HepG2 (cell line): ENCODE measurements around the gene RDH13. TPM values are rescaled to one million over a fixed set of nuclear protein-coding genes. Genes with fewer than 3 reads are reported as not detected.

Experiments
- ATAC-seq: fragments of 200-7000 bp; cut with Tn5 transposase; 3 replicates; pipeline ENCODE4 v1.9.1; 2020; ENCODE audit warnings: mild to moderate bottlenecking, moderate library complexity
- BruUV-seq: library from RNA; stranded (reverse); fragments of 400-500 nt; replicated peaks from 2 replicates; lab custom pipeline; 2021; lab: Mats Ljungman, UMichigan
- CTCF ChIA-PET: fragments of 300-600 bp; formaldehyde crosslinking; extraction: SDS; loops from one replicate; lab custom pipeline; 2021; ENCODE audit warnings: low total read pairs, inconsistent platforms, low intra/inter-chr PET ratio; lab: Yijun Ruan, JAX
- POLR2A ChIA-PET: fragments of 350-600 bp; sonication (Branson Sonifier 250); formaldehyde crosslinking; loops from one replicate; lab custom pipeline; 2020; ENCODE audit warnings: antibody characterized with exemption, inconsistent platforms; lab: Yijun Ruan, JAX
- DNase-seq: peaks from one replicate; pipeline ENCODE4 v3.0.0-alpha.2; 2015; ENCODE audit warnings: low spot score
- FAIRE-seq: peaks from 3 replicates; lab custom pipeline; 2011; peaks lifted over from hg19 to GRCh38; lab: Jason Lieb, UNC
- H2AFZ ChIP-seq: one replicate; pipeline ENCODE4 v1.6.1; 2011; ENCODE audit warnings: low read length, inconsistent platforms
- H3K27ac ChIP-seq: fragments of 300-600 bp; 3 replicates; pipeline ENCODE4 v1.8.0; 2011; ENCODE audit warnings: mixed run types, mild to moderate bottlenecking, mixed read lengths, low read length, inconsistent platforms; ENCODE audit not compliant: insufficient read depth; ENCODE audit errors: extremely low read length
- H3K27me3 ChIP-seq, 2 experiments: fragments of 200-600 bp in 1 of 2; 2 replicates in 1 of 2; 3 replicates in 1 of 2; pipeline versions ENCODE4 v1.6.0 to v1.8.0; 2011; ENCODE audit warnings: low read length in 2 of 2, mild to moderate bottlenecking in 2 of 2, moderate library complexity in 2 of 2, inconsistent platforms in 1 of 2; ENCODE audit not compliant: insufficient read depth in 2 of 2, control insufficient read depth in 1 of 2
- H3K36me3 ChIP-seq, 2 experiments: fragments of 200-600 bp in 1 of 2; replicated peaks in 1 of 2; 2 replicates in 1 of 2; 3 replicates in 1 of 2; pipeline versions ENCODE4 v1.5.1 to v1.8.0; 2011; ENCODE audit warnings: low read length in 2 of 2, inconsistent platforms in 1 of 2; ENCODE audit not compliant: insufficient read depth in 2 of 2, control insufficient read depth in 1 of 2
- H3K4me1 ChIP-seq: 2 replicates; pipeline ENCODE4 v1.5.1; 2012; ENCODE audit warnings: low read length, inconsistent platforms; ENCODE audit not compliant: insufficient read depth
- H3K4me2 ChIP-seq: 2 replicates; pipeline ENCODE4 v1.6.0; 2011; ENCODE audit warnings: low read depth, low read length, inconsistent platforms
- H3K4me3 ChIP-seq, 3 experiments: fragments of 200-600 bp in 1 of 3; sonication (generic), shearing (Covaris generic) in 1 of 3; replicated peaks in 1 of 3; 2 replicates each; pipeline ENCODE4 v1.5.1; 2011 to 2016; ENCODE audit warnings: low read length in 3 of 3, inconsistent platforms in 2 of 3, low read depth in 2 of 3, mild to moderate bottlenecking in 2 of 3, control low read depth in 1 of 3, mixed read lengths in 1 of 3; ENCODE audit not compliant: insufficient read depth in 1 of 3
- H3K79me2 ChIP-seq: one replicate; pipeline ENCODE4 v1.6.1; 2011; ENCODE audit warnings: low read length, inconsistent platforms; ENCODE audit not compliant: insufficient read depth
- H3K9ac ChIP-seq: 2 replicates; pipeline ENCODE4 v1.6.0; 2011; ENCODE audit warnings: mild to moderate bottlenecking, low read depth, low read length, inconsistent platforms; ENCODE audit not compliant: insufficient read depth
- H3K9me3 ChIP-seq: 2 replicates; pipeline ENCODE4 v1.5.1; 2012; ENCODE audit warnings: mild to moderate bottlenecking, low read length
- H4K20me1 ChIP-seq: 2 replicates; pipeline ENCODE4 v1.6.0; 2011; ENCODE audit warnings: inconsistent platforms, mild to moderate bottlenecking, low read length, moderate library complexity; ENCODE audit not compliant: insufficient read depth
- ADNP ChIP-seq: sonication (generic); formaldehyde crosslinking; IDR thresholded peaks from 2 replicates; pipeline ENCODE4 v1.4.0; 2020; ENCODE audit warnings: missing genetic modification reagents
- FOXJ3 ChIP-seq: sonication (generic); formaldehyde crosslinking; IDR thresholded peaks from 2 replicates; pipeline ENCODE4 v1.4.0; 2020; ENCODE audit warnings: missing genetic modification reagents, mild to moderate bottlenecking, borderline replicate concordance
- HMG20B ChIP-seq: conservative IDR thresholded peaks from 2 replicates; pipeline ENCODE4 v1.6.1; 2016; ENCODE audit warnings: missing genetic modification reagents, missing compliant biosample characterization
- MAFF ChIP-seq: IDR thresholded peaks from 2 replicates; pipeline ENCODE4 v1.6.1; 2011; ENCODE audit warnings: low read depth, low read length, improper control_type of control experiment
- SNAPC2 ChIP-seq: sonication (generic); formaldehyde crosslinking; IDR thresholded peaks from 2 replicates; pipeline ENCODE4 v1.8.1; 2022; ENCODE audit warnings: mild to moderate bottlenecking, missing genetic modification reagents
- STAG1 ChIP-seq: sonication (generic); formaldehyde crosslinking; IDR thresholded peaks from 2 replicates; pipeline ENCODE4 v1.4.0; 2020; ENCODE audit warnings: missing genetic modification reagents
- WGBS: methylation state at CpG from one replicate; pipeline ENCODE4 v1.1.6; 2017; ENCODE audit warnings: low lambda C conversion rate; 5-methylcytosine and 5-hydroxymethylcytosine counted together
- in situ Hi-C: cut with HindIII; loops from 2 replicates; pipeline ENCODE4 v1.10.0; 2017; ENCODE audit warnings: low pct_unique_long_range_greater_than_20kb; ENCODE audit not compliant: extremely low pct_ligation_motif_present
- intact Hi-C: fragments of 100-400 bp; cut with micrococcal nuclease; formaldehyde crosslinking; loops from one replicate; pipeline ENCODE4 v1.10.0; 2022; ENCODE audit not compliant: unreplicated experiment
- polyA plus RNA-seq, 8 experiments: library from polyadenylated mRNA; depleted of rRNA in 3 of 8; stranded (reverse) in 7 of 8; unstranded in 1 of 8; fragments of >200 nt; fragmentation: Illumina TruSeq in 4 of 8; extraction: Trizol in 4 of 8; gene quantifications; 2 replicates each; pipeline versions ENCODE4 v1.2.1 to v1.2.3, GENCODE V29; 2011 to 2016; ENCODE audit warnings: low read depth in 4 of 8, missing spikeins in 1 of 8, mixed read lengths in 1 of 8; ENCODE audit not compliant: insufficient read depth in 1 of 8
- total RNA-seq, 5 experiments: library from RNA; depleted of rRNA; stranded (reverse); fragments of >200 nt; fragmentation: Illumina TruSeq; extraction: Trizol; gene quantifications; 2 replicates each; pipeline ENCODE4 v1.2.3, GENCODE V29; 2016; ENCODE audit warnings: low read depth in 1 of 5
- TF ChIP-seq, protein P1 (sequence below): sonication (generic); formaldehyde crosslinking; IDR thresholded peaks from 2 replicates; pipeline ENCODE4 v1.5.1; 2020; ENCODE audit warnings: mild to moderate bottlenecking, missing genetic modification reagents, moderate library complexity
- TF ChIP-seq, protein P2 (sequence below): sonication (generic); formaldehyde crosslinking; IDR thresholded peaks from 2 replicates; pipeline ENCODE4 v1.8.1; 2022; ENCODE audit warnings: mild to moderate bottlenecking, missing genetic modification reagents
- TF ChIP-seq, protein P3 (sequence below): IDR thresholded peaks from 2 replicates; pipeline ENCODE4 v1.6.1; 2016; ENCODE audit warnings: low read depth, control low read depth
- TF ChIP-seq, protein P4 (sequence below): sonication (generic); formaldehyde crosslinking; IDR thresholded peaks from 2 replicates; pipeline ENCODE4 v1.4.0; 2020; ENCODE audit warnings: missing genetic modification reagents

RDH13 gene
- total and polyA plus RNA-seq, 2 of the 13 experiments (the other 11 are each of a cell fraction or from before 2014, with no cell fraction given), result 13.4 to 21.5 TPM

DNA sequence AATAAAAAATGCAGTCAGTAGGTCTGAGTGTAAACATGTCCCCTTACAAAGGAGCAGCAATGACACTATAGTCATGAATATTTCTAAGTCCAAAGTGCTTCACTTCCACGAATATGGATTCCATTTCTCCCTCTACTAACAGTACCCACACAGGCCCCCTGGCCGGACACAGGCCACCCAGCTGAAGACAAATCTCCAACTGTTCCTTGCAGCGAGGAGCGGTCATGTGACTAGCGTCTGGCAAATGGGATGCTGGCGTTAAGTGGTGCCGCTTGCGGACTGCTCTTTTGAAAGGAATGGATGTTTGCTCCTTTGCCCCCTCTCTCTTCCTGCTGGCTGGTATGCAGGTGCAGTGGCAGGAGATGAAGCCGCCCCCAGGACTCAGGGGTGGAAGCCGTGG, 38.3 kb upstream of the RDH13 start:
- no peak for ATAC-seq
- ChIA-PET CTCF (no interaction called here), POLR2A (no interaction called here)
- WGBS, result 88% methylated on average over 10 of the region's 10 CpGs
- DNase-seq, result no peak
- H3K9me3 ChIP-seq, result no peaks in the 10 kb centered on the region
- no TSS peak for BruUV-seq
- no peak overlapping the region for H3K4me2 ChIP-seq
- intact Hi-C loops, result no loop called here
- H2AFZ ChIP-seq, result no peak overlapping the region
- in situ Hi-C loops, result no loop called here
- no peaks in the 10 kb centered on the region for H3K79me2 ChIP-seq
- no peaks in the 10 kb centered on the region for H3K27me3 ChIP-seq
- TF ChIP-seq ADNP (CRISPR knock-in tag) (no peak), SNAPC2 (no peak)
- no peak overlapping the region for H3K4me3 ChIP-seq
- no peak for FAIRE-seq
- no peak overlapping the region for H3K27ac ChIP-seq
- peaks cover 0 to 4% of the 10 kb centered on the region in 2 experiments; a peak in 2 of 5 replicates for H3K36me3 ChIP-seq
- H4K20me1 ChIP-seq, result 0 out of 2 replicates have a peak, but pooled peaks cover 2% of the 10 kb centered on the region
- H3K9ac ChIP-seq, result no peak overlapping the region
- H3K4me1 ChIP-seq, result peaks cover 16% of the 10 kb centered on the region

DNA sequence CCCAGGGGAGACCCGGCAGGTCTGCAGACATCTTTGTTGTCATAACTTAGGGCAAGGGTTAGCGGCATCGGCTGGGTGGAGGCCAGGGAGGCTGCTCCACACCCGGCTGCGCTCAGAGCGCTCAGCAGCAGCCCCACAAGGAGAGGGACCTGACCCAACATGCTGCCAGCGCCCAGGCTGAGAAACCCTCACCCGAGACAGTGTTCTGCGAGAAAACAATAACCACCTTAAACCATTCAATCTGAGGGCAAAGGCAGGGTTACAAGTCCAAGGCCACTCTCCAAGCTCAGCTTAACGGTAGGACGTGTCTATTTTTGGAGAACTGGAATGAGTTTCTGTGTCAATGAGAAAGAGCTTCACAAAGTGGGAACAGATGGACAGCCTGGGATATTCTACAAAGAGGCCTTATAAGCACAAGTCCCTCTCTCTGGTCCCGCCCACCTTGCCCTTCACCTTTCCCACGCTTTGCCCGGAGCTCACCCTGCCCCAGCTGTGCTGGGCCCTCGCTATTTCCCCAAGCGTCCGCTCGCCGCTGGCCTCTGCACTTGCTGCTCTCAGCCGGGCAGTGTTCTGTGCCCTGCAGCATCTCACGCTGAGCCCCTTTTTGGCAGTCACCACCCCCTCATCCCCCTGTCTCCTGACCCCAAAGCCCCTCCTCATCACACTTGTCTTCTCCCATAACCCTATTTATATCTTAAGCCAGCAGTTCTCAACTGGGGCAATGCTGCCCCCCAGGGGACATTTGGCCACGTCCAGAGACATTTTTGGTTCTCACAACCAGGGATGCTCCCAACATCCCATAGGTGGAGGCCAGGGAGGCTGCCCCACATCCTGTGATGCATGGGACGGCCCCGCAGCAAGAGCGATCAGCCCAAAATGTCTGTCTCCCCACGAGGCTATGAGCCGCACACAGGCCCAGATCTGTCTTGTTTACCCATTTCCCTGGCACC, 36.9 kb upstream of the RDH13 start:
- Histone ChIP-seq H3K27ac (no peak overlapping the region), H3K36me3 (peaks cover under 1 to 13% of the 10 kb centered on the region in 2 experiments; a peak in 4 of 5 replicates), H3K4me3 (no peak overlapping the region), H2AFZ (no peak overlapping the region), H3K79me2 (no peaks in the 10 kb centered on the region), H3K9ac (no peak overlapping the region), H3K9me3 (no peaks in the 10 kb centered on the region), H3K4me1 (peaks cover 16% of the 10 kb centered on the region), H4K20me1 (0 out of 2 replicates have a peak, but pooled peaks cover 2% of the 10 kb centered on the region), H3K4me2 (no peak overlapping the region), H3K27me3 (no peaks in the 10 kb centered on the region)
- in situ Hi-C loops (no loop called here), intact Hi-C loops (no loop called here)
- BruUV-seq, result no TSS peak
- DNase-seq (no peak), FAIRE-seq (no peak), ATAC-seq (peak; percentile 27)
- CTCF ChIA-PET, result interaction anchor here (1.0 kb wide), 1 partner anchor 11 kb away, joined by 5 read pairs; no protein-coding TSS in a partner anchor
- WGBS, result 75% methylated on average over 21 of the region's 27 CpGs
- POLR2A ChIA-PET, result no interaction called here
- TF ChIP-seq STAG1 (CRISPR knock-in tag) (peak; percentile 27; the same call in 1 of the 2 replicates), FOXJ3 (CRISPR knock-in tag) (no peak), HMG20B (CRISPR knock-in tag) (no peak), MAFF (no peak)
- TF ChIP-seq, protein P1, sequence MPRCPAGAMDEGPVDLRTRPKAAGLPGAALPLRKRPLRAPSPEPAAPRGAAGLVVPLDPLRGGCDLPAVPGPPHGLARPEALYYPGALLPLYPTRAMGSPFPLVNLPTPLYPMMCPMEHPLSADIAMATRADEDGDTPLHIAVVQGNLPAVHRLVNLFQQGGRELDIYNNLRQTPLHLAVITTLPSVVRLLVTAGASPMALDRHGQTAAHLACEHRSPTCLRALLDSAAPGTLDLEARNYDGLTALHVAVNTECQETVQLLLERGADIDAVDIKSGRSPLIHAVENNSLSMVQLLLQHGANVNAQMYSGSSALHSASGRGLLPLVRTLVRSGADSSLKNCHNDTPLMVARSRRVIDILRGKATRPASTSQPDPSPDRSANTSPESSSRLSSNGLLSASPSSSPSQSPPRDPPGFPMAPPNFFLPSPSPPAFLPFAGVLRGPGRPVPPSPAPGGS (CRISPR knock-in tag), result no peak
- TF ChIP-seq, protein P2, sequence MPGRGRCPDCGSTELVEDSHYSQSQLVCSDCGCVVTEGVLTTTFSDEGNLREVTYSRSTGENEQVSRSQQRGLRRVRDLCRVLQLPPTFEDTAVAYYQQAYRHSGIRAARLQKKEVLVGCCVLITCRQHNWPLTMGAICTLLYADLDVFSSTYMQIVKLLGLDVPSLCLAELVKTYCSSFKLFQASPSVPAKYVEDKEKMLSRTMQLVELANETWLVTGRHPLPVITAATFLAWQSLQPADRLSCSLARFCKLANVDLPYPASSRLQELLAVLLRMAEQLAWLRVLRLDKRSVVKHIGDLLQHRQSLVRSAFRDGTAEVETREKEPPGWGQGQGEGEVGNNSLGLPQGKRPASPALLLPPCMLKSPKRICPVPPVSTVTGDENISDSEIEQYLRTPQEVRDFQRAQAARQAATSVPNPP (CRISPR knock-in tag), result no peak
- TF ChIP-seq, protein P3, sequence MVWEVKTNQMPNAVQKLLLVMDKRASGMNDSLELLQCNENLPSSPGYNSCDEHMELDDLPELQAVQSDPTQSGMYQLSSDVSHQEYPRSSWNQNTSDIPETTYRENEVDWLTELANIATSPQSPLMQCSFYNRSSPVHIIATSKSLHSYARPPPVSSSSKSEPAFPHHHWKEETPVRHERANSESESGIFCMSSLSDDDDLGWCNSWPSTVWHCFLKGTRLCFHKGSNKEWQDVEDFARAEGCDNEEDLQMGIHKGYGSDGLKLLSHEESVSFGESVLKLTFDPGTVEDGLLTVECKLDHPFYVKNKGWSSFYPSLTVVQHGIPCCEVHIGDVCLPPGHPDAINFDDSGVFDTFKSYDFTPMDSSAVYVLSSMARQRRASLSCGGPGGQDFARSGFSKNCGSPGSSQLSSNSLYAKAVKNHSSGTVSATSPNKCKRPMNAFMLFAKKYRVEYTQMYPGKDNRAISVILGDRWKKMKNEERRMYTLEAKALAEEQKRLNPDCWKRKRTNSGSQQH (CRISPR knock-in tag), result no peak
- TF ChIP-seq, protein P4, sequence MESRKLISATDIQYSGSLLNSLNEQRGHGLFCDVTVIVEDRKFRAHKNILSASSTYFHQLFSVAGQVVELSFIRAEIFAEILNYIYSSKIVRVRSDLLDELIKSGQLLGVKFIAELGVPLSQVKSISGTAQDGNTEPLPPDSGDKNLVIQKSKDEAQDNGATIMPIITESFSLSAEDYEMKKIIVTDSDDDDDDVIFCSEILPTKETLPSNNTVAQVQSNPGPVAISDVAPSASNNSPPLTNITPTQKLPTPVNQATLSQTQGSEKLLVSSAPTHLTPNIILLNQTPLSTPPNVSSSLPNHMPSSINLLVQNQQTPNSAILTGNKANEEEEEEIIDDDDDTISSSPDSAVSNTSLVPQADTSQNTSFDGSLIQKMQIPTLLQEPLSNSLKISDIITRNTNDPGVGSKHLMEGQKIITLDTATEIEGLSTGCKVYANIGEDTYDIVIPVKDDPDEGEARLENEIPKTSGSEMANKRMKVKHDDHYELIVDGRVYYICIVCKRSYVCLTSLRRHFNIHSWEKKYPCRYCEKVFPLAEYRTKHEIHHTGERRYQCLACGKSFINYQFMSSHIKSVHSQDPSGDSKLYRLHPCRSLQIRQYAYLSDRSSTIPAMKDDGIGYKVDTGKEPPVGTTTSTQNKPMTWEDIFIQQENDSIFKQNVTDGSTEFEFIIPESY (CRISPR knock-in tag), result peak; percentile 24; the same call in 1 of the 2 replicates
